T1000 (cell line): ENCODE data around the gene UQCR10.
"Not testable (repeated sequence)": the region's sequence is repeated elsewhere in the genome, so short reads cannot be mapped to it uniquely, and the experiment has no call there.

Experiments used
- DNase-seq: peaks from one replicate; lab custom pipeline; 2025; ENCODE audit warnings: mixed read lengths; lab: John Stamatoyannopoulos, UW

UQCR10 gene

GRCh38 chr22:29737251-29738117 is 29.7 kb upstream of the UQCR10 start:
- no peak for DNase-seq

- no peak for DNase-seq
These were observed 28.9 kb upstream of the UQCR10 start for GRCh38 chr22:29738118-29738815.

- DNase-seq, result no peak
These were observed 27.8 kb upstream of the UQCR10 start for GRCh38 chr22:29739346-29739875.

- DNase-seq, result no peak
These were observed 27.0 kb upstream of the UQCR10 start for GRCh38 chr22:29740216-29740615.

DNA sequence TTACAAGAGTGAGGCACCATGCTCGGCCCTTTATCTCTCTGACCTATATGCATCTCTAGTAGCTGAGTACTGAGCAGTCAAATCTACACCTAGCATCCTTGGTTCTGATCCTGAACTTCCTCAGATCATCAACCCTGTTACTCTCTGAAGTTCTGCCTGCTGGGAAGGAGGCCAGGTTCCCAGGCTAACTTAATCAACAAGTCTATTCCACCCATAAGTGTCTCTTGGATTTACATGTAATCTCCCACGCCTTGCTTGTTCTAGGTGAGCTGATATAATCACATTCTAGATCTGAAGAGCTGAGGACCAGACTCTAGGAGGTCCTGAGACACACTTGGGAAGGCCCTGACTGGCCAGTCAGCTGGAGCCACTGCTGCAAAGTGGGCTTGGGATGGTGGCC is 25.2 kb upstream of the UQCR10 start:
- DNase-seq, result no peak

- no peak for DNase-seq
These were observed 24.8 kb upstream of the UQCR10 start for GRCh38 chr22:29742326-29742725.

DNA sequence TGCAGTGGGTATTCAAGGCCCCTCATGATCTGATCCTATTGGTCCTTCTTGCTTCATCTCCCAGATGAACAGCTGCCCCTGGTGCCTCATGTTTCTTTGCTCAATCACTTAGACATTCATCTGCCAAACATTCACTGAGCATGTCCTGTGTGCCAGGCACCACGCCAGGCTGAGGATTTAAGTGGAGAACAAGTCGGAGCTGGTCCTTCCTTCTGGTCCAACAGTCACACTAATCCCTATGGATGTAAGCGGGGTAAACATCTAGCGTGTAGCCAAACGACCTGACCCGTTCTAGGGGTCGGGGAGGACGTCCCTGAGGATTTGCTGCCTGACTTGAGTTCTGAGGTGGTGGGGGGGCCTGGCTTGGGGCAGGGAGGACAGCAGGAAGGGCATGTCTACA is 22.3 kb upstream of the UQCR10 start:
- DNase-seq, result no peak

- DNase-seq, result no peak
These were observed 19.3 kb upstream of the UQCR10 start for GRCh38 chr22:29747832-29748231.

DNA sequence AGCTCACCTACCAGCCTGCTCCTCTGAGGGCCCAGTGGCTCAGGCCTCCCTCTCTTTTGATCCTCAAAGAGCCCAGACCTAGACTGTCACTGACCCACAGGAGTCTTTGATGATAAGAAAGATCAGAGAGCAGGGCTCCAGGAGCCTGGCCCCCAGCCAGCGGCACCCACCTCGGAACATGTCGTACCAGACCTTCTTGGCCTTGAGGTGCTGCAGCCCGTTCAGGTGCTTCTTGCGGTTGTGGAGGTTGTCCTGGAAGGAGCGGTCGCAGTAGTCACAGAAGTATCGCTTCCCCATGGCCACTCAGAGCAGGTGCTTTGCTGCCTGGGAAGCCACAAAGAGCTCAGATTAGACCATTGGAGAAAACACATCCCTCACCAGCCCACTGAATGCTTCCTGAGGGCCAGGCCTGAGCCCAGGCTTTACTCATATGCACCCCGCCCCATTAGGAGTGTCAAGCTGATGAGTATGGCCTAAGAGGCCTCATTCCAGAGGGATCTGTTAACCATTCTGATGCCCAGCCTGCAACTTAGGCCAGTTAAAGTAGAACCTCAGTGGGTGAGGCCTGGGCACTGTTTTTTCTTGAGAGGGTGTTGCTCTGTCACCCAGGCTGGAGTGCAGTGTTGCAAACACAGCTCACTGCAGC is 18.8 kb upstream of the UQCR10 start:
- DNase-seq, result no peak

- no peak for DNase-seq
These were observed 17.1 kb upstream of the UQCR10 start for GRCh38 chr22:29750029-29750428.

- no peak for DNase-seq
These were observed 16.3 kb upstream of the UQCR10 start for GRCh38 chr22:29750559-29751538.

DNA sequence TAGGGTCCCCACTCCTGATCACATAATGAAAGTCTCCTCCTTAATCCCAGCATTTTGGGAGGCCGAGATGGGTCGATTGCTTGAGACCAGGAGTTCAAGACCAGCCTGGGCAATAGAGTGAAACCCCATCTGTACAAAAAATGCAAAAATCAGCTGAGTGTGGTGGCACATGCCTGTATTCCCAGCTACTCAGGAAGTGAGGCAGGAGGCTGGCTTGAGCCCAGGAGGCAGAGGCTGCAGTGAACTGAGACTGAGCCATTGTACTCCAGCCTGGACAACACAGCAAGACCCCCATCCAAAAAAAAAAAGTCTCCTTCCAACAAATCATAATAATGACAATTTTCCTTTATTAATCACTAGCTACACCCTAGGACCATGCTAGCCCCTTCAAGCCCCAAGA is 15.5 kb upstream of the UQCR10 start:
- no peak for DNase-seq

DNA sequence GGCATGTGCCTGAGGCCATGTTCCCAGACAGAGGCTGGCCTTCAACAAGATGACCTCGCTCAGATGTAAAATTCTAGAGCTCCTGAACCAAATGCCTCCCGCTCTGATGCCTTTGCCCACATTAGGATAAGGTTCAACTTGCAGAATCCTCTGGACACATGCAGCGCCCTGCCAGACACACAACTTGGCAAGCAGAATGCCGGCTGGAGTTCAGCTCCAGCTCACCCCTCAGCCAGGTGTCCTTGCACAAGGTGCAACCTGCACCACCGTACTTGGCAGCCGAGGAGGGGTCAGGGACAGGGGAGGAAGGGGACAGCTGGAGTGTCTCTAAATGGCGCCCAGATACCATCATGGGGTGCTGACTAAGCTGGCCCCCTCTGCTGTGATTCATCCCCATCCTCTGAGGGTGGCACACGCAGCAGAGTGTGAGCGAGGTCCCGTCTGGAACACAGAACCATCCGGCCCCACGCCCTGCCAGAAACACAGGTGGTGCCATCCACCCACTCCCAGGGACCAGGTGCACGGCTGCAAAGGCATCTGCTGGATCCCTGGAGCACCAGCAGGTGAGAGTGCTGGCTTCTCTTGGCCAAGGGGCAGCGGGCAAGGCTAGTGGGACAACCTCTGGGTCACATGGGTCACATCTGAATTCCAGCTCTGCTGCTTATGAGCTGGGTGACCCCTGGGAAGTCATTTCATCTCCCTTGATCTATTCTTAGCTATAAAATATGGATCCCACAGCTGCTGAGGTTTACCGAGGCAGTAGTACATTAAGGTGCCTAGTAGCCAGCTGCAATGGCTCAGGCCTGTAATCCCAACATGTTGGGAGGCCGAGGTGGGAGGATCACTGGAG is 13.1 kb upstream of the UQCR10 start:
- no peak for DNase-seq

- DNase-seq, result not testable (repeated sequence)
These were observed 12.3 kb upstream of the UQCR10 start for GRCh38 chr22:29754658-29755395.

DNA sequence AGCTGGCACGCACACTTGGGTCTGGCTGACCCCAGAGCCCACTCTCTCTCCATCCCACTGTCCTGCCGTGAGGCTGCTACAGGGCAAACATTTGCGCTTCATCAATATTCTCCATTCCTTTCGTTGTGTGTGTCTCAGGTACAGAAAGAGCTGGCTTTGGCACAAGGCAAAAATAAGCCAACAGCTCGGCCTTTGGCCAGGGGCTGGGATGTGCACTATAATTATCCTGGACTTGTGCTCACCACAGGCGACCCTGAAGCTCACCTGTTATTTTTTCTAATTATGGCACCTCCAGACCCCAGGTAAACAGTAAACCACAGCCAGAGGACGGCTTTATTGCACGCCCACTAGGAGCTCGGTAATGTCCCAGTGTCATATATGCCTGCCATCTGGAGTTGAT is 11.3 kb upstream of the UQCR10 start:
- no peak for DNase-seq

GRCh38 chr22:29756341-29756740 is 10.8 kb upstream of the UQCR10 start:
- no peak for DNase-seq

GRCh38 chr22:29757096-29757495 is 10.1 kb upstream of the UQCR10 start:
- no peak for DNase-seq

DNA sequence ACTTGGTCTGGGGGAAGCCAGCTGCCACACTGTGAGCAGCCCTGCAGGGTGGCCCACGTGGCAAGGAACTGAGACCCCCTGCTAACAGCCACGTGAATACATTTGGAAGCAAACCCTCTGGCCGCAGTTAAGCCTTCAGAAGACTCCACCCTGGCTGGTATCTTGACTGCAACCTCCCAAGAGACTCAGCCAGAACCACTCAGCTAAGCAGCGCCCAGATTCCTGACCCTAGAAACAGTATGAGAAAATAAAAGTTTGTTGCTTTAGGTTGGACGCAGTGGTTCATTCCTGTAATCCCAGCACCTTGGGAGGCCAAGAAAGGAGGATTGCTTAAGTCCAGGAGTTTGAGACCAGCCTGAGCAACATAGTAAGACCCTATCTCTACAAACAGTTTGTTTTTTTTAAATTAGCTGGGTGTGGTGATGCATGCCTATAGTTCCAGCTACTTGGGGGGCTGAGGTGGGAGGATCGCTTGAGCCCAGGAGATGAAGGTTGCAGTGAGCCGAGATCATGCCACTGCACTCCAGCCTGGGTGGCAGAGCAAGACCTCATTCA is 9.0 kb upstream of the UQCR10 start:
- no peak for DNase-seq

DNA sequence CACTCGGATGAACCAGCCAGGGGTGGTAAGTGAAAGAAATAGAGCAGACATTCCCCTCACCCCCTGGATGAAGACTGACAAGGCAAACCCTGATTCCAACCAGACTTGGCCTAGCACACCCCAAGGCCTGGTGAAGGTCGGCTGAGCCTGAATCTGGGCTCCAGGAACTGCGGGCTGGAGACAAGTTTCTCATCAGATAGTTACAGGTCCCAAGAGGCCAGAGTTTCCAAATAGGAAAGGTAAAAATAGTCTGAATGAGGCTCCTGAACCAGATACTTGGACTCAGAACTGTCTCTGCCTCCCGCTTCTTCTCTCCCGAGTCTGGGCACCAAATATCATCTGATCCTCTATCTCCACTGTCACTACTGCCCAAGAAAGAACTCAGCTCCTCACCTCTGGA is 8.2 kb upstream of the UQCR10 start:
- DNase-seq, result no peak
